ENCODE results near the gene NOL6. TPM values are rescaled to one million over a fixed set of nuclear protein-coding genes. Genes with fewer than 3 reads are reported as not detected.

Gene NOL6
- total RNA-seq, 1 donor from 2014 or later, result 60.1 TPM

DNA sequence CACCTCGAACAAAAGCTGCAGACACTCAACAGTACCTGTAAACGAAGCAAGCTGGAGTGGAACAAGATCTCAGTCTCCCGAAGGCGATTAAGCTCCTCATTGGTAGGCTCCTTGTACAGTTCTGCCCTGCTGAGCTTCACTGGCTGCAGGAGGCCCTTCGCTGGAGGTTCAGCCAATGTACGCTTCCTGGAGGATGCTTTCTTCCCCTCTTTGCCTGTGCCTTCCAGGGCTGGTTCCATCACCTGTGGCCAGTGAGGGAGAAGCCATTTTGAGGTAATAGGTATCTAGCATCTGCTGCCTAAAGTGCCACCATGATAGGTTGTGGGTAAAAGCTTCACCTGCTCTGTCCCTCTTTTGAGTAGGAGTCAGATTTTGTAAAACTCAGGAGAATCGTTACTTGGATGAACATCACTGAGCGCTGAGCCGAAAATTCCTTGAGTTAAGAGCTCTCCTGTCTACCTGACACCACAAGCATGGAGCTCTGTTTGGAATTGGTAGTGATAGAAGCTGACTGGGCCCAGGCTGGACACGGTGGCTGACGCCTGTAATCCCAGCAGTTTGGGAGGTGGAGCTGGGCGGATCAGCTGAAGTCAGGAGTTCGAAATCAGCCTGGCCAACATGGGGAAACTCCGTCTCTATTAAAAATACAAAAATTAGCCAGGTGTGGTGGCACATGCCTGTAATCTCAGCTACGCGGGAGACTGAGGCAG is 1.4 kb downstream of the NOL6 start:
- Mint-ChIP-seq H3K36me3 (ENCODE audit: low read depth) (peaks cover 58% of the 10 kb centered on the region), H3K27me3 (no peaks in the 10 kb centered on the region), H3K27ac (no peak overlapping the region), H3K4me1 (peaks cover 28% of the 10 kb centered on the region), H3K4me3 (peak overlapping the region; percentile 99), H3K9me3 (no peaks in the 10 kb centered on the region)
- ATAC-seq (ENCODE audit: low read depth), result no peak
- intact Hi-C loops (cut with micrococcal nuclease), result loop anchor here (2.0 to 10.0 kb wide), 5 partner anchors 14 to 1642 kb away; partner anchors contain the start of genes ATOSB, DNAJA1, RPP25L and SMIM27
- ChIA-PET POLR2A (interaction anchor here (0.6 to 1.8 kb wide), 2 partner anchors 9 to 17 kb away, joined by 3 to 7 read pairs; no protein-coding TSS in a partner anchor), CTCF (interaction anchor here (0.6 kb wide), 1 partner anchor 45 kb away, joined by 3 read pairs; no protein-coding TSS in a partner anchor)
- DNase-seq, result no peak
- TF ChIP-seq, protein P1, sequence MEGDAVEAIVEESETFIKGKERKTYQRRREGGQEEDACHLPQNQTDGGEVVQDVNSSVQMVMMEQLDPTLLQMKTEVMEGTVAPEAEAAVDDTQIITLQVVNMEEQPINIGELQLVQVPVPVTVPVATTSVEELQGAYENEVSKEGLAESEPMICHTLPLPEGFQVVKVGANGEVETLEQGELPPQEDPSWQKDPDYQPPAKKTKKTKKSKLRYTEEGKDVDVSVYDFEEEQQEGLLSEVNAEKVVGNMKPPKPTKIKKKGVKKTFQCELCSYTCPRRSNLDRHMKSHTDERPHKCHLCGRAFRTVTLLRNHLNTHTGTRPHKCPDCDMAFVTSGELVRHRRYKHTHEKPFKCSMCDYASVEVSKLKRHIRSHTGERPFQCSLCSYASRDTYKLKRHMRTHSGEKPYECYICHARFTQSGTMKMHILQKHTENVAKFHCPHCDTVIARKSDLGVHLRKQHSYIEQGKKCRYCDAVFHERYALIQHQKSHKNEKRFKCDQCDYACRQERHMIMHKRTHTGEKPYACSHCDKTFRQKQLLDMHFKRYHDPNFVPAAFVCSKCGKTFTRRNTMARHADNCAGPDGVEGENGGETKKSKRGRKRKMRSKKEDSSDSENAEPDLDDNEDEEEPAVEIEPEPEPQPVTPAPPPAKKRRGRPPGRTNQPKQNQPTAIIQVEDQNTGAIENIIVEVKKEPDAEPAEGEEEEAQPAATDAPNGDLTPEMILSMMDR (IDR thresholded peaks at IDR 0.05), result no peak

DNA sequence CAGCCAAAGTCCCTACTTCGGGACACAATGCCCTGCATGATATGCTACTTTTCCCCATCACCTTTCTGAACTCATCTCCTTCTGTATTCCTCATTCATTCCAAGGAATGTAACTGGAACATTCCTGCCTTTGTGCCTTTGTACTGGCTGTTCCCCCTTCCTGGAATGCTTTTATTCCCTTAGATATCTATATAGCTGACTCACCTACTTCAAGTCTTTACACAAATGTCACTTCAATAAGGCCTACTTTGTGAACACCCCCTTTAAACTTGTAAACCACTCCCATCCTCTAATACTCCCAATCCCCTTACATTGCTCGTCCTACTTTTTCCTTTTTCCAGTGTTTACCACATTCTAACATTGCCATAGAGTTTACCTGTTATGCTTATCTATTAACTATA is 2.4 kb downstream of the NOL6 start:
- POLR2A ChIA-PET, result no interaction called here
- peaks cover 64% of the 10 kb centered on the region for H3K36me3 Mint-ChIP-seq (ENCODE audit: low read depth)
- CTCF ChIA-PET, result no interaction called here
- intact Hi-C loops (cut with micrococcal nuclease), result loop anchor here (10.0 kb wide), 4 partner anchors 447 to 1643 kb away; partner anchors contain the start of genes ATOSB, DNAJA1, RPP25L and SMIM27
- ATAC-seq (ENCODE audit: low read depth), result no peak
- no peak overlapping the region for H3K4me3 Mint-ChIP-seq
- TF ChIP-seq, protein P1 (IDR thresholded peaks at IDR 0.05), result no peak
- H3K27ac Mint-ChIP-seq, result no peak overlapping the region
- DNase-seq, result no peak
- peaks cover 28% of the 10 kb centered on the region for H3K4me1 Mint-ChIP-seq
- H3K9me3 Mint-ChIP-seq, result no peaks in the 10 kb centered on the region
- H3K27me3 Mint-ChIP-seq, result no peaks in the 10 kb centered on the region

DNA sequence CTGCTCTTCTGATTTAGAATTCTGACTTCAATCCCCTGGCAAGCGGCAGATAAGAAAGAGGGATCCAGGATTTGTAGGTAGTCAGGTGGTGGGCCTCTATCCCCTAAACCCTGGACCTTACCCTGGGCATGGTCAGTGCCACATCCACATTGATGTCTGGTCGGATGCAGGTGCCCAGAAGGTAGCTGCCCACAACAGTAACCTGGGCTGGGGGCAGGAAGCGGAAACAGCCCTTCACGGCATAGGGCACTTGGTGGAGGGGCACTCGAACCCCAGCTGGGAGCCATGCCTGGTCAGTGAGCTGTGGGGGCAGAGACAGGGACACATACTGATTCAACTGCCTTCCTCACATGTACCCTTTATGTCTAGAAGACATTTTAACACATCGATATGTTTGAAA is 3.8 kb downstream of the NOL6 start:
- ChIA-PET CTCF (no interaction called here), POLR2A (no interaction called here)
- Mint-ChIP-seq H3K9me3 (no peaks in the 10 kb centered on the region), H3K36me3 (ENCODE audit: low read depth) (peaks cover 79% of the 10 kb centered on the region), H3K27ac (no peak overlapping the region), H3K4me1 (peaks cover 28% of the 10 kb centered on the region), H3K27me3 (no peaks in the 10 kb centered on the region), H3K4me3 (no peak overlapping the region)
- TF ChIP-seq, protein P1 (IDR thresholded peaks at IDR 0.05), result no peak
- intact Hi-C loops (cut with micrococcal nuclease), result loop anchor here (10.0 kb wide), 4 partner anchors 445 to 1645 kb away; partner anchors contain the start of genes ATOSB, DNAJA1, RPP25L and SMIM27
- DNase-seq (no peak), ATAC-seq (ENCODE audit: low read depth) (no peak)

DNA sequence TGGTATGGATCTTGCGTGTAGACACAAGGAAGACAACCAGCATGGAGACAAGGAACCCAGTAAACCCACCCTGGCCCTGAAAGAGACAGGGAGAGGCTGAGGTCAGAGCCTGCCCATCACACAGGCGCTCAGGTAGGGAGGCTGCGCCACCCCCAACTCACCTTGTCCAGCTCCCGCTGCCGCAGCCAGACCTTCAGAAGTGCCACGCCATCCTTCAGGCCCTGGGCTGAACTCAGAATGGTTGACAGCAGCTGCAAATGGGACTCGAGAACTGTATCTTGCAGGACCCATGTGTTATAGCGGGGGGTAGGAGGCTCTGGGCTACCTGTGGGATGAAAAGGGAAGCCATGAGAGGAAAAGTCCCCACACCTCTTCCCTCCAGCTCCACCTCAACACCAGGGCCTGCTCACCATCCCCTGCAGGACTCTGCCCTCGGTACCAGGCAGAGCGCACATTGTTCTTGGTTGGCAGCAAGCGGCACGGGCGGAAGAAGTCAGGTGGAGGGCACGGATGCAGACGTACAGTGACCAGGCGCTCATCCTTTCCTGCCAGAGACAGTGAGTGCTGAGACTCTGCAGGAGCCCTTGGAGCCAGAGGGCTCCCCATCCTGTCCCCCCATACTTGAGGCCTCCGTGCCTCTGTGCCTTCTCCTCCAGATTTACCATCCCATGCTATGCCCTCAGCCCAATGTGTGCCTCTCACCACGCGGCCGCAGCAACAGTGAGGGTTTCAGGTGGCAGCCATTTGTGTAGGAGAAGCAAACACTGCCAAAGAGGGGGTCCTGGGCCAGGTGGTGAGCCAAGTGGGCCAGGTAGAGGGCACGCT is 4.7 kb downstream of the NOL6 start:
- TF ChIP-seq, protein P1 (IDR thresholded peaks at IDR 0.05), result no peak
- Mint-ChIP-seq H3K4me1 (peaks cover 26% of the 10 kb centered on the region), H3K27me3 (no peaks in the 10 kb centered on the region), H3K4me3 (no peak overlapping the region), H3K9me3 (no peaks in the 10 kb centered on the region), H3K27ac (no peak overlapping the region), H3K36me3 (ENCODE audit: low read depth) (peaks cover 86% of the 10 kb centered on the region)
- intact Hi-C loops (cut with micrococcal nuclease), result no loop called here
- ChIA-PET POLR2A (no interaction called here), CTCF (interaction anchor here (0.8 kb wide), 1 partner anchor 65 kb away, joined by 3 read pairs; no protein-coding TSS in a partner anchor)
- ATAC-seq (ENCODE audit: low read depth) (no peak), DNase-seq (no peak)

All from activated B cell treated with CpG ODN at 0.5 μM for 24 hours (primary cell).